Tibial artery (tissue), 4 donors: ENCODE measurements around the gene TMEM97.
A peak's percentile ranks its signal among the peaks of the same experiment; 100 is the strongest.

Source experiments
- DNase-seq, 2 donors: peaks; one replicate each; pipeline ENCODE4 v3.0.0-alpha.2; 2019
- H3K27ac ChIP-seq, 2 donors: fragments of 200-600 bp; sonication (generic) in 1 of 2; 1 replicate in 1 of 2; 2 replicates in 1 of 2; pipeline ENCODE4 v1.5.1; 2018 to 2019; ENCODE audit warnings: mild to moderate bottlenecking in 1 of 2
- H3K27me3 ChIP-seq, 2 donors: fragments of 200-600 bp; sonication (generic) in 1 of 2; one replicate each; pipeline versions ENCODE4 v1.5.1 to v1.6.0; 2016 to 2019
- H3K36me3 ChIP-seq, 3 donors: fragments of 200-600 bp; sonication (generic) in 2 of 3; one replicate each; pipeline ENCODE4 v1.5.1; 2016 to 2019; ENCODE audit warnings: mild to moderate bottlenecking in 2 of 3
- H3K4me1 ChIP-seq, 4 donors: fragments of 200-600 bp; sonication (generic) in 2 of 4; 1 replicate in 3 of 4; 2 replicates in 1 of 4; pipeline ENCODE4 v1.5.1; 2016 to 2019
- H3K4me3 ChIP-seq, 2 donors: fragments of 200-600 bp; sonication (generic) in 1 of 2; 1 replicate in 1 of 2; 2 replicates in 1 of 2; pipeline ENCODE4 v1.5.1; 2018 to 2019; ENCODE audit warnings: mild to moderate bottlenecking in 2 of 2
- H3K9me3 ChIP-seq, 3 donors: fragments of 200-600 bp; sonication (generic) in 1 of 3; one replicate each; pipeline ENCODE4 v1.5.1; 2016 to 2019
- CTCF ChIP-seq, 2 experiments: fragments of 200-600 bp in 1 of 2; fragments of 450-650 bp in 1 of 2; IDR thresholded peaks; one replicate each; pipeline ENCODE4 v1.5.1; 2017 to 2019; ENCODE audit warnings: antibody characterized with exemption in 2 of 2, mild to moderate bottlenecking in 1 of 2, moderate library complexity in 1 of 2
- intact Hi-C: fragments of 100-400 bp; cut with DNase I; formaldehyde crosslinking; loops from one replicate; pipeline ENCODE4 v1.15.0; 2023; ENCODE audit warnings: low total_unique reads

TMEM97 gene

DNA sequence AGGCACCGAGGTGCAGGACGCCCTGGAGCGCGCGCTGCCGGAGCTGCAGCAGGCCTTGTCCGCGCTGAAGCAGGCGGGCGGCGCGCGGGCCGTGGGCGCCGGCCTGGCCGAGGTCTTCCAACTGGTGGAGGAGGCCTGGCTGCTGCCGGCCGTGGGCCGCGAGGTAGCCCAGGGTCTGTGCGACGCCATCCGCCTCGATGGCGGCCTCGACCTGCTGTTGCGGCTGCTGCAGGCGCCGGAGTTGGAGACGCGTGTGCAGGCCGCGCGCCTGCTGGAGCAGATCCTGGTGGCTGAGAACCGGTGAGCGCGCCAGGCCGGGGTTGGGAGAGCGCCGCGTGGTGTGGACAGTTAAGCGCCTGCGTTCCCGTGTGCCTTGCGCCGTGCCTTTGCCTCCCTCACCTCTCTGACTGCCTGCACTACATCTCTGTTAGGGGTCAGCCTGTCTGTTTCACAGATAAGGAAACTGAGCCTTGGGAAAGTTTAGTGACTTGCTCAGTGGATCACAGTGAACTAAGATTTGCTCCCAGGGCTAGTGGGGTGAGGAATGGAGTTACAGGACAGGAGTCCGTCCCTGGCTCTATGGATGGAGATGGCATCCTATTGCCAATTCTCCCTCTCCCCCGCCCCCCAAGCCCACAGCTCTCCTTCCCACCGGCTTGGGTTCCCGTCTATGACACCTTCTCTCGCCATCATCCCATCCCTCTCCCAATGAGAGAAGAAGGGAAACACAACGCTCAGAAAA is 53.4 kb downstream of the TMEM97 start:
- Histone ChIP-seq H3K36me3 (peaks cover 0 to 5% (median 4%) of the 10 kb centered on the region in 3 donors), H3K27me3 (no peaks in the 10 kb centered on the region), H3K27ac (peak overlapping the region; percentile 72 to 77), H3K4me1 (peaks cover 6 to 30% (median 23%) of the 10 kb centered on the region in 4 donors), H3K9me3 (no peaks in the 10 kb centered on the region), H3K4me3 (peak overlapping the region; percentile 55 to 65)
- TF ChIP-seq CTCF (IDR thresholded peaks at IDR 0.05): no peak
- intact Hi-C loops: no loop called here
- DNase-seq: no peak

DNA sequence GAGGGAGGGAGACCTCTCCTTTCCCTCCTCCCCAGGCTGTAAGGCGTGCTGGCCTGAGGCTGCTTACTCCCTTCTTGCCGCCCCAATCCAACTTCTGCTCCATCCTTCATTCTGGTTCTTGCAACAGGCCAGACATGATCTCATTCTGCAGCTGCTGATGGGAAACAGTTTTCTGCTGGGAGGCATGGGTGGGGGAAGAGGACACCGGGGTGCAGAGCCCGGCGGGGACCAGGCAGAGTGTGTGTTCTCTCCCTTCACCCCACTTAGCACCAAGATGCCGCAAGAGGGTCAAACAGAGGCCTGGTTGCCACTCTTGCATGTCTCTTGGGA is 53.9 kb downstream of the TMEM97 start:
- intact Hi-C loops: no loop called here
- Histone ChIP-seq H3K27ac (no peak overlapping the region), H3K4me3 (peak overlapping the region; percentile 55 to 65), H3K9me3 (no peaks in the 10 kb centered on the region), H3K27me3 (no peaks in the 10 kb centered on the region), H3K36me3 (peaks cover 0 to 5% (median 0%) of the 10 kb centered on the region in 3 donors), H3K4me1 (peaks cover 6 to 30% (median 23%) of the 10 kb centered on the region in 4 donors)
- TF ChIP-seq CTCF (IDR thresholded peaks at IDR 0.05): no peak
- DNase-seq: no peak
